Measurements from ENCODE around the gene LTBP3.

DNA sequence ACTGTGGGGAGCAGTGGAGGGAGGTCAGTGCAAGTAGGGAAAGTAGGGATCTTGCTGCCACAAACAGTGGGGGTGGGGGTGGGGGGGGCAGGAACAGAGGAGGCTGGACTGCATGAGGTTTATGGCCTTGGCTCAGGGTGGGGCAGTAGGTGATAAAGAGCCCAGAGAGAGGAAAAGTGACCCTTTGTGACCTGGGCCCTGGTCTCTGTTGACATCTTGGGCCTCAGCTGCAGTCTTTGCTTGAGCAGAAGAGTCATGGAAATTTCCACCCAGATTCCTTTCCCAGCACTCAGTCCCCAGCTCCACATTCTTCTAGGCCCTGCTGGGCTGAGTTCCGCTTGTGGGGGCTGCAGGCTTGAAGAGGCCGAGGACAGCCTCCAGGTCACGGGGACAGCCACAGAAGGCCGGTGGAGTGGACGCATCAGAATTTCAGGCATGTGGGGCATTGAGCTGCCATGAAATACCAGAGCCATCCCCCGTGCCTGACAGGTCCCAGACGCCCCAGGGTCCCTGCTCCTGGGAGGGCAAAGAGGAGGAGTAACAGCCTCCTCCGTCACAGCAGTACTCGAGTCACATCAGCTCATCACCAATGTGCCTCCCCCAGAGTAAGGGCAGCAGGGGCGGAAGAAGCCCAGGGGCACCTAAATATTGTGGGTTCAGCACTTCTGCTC lies 69.0 kb downstream of the LTBP3 start:
- TF ChIP-seq ZNF600 (tag by site-specific recombination; IDR thresholded peaks at IDR 0.05): no peak
- no peak for TF ChIP-seq ZNF155 (tag by site-specific recombination; IDR thresholded peaks at IDR 0.05)
- no peak for TF ChIP-seq ZNF24 (tag by site-specific recombination; IDR thresholded peaks at IDR 0.05)

Data from HEK293 (cell line).